ENCODE measurements around the gene SAMMSON. TPM values are rescaled to one million over a fixed set of nuclear protein-coding genes. Genes with fewer than 3 reads are reported as not detected.

The SAMMSON gene
- total RNA-seq, 1 donor from 2014 or later = not detected

DNA sequence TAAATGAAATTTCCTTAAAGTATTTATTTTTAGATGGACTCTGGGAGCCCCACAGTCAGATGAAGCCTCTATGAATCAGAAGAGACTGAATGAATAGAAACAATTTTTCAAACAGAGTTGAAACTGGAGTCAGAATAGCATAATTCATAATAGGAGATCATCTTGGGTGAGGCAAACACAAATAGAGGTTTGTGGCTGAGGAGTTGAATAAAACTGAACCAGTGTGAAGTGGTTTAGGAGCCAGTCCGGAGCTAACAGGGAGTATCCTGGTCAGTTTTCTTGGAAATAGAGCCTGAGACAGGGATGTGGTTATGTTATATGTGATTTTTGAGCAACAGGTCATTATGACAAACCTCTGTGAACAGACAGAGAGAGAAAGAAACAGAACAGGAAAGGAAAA, 39.2 kb downstream of the SAMMSON start:
- H3K4me1 Mint-ChIP-seq = no peaks in the 10 kb centered on the region
- intact Hi-C loops (cut with micrococcal nuclease) = no loop called here
- TF ChIP-seq, protein P1, sequence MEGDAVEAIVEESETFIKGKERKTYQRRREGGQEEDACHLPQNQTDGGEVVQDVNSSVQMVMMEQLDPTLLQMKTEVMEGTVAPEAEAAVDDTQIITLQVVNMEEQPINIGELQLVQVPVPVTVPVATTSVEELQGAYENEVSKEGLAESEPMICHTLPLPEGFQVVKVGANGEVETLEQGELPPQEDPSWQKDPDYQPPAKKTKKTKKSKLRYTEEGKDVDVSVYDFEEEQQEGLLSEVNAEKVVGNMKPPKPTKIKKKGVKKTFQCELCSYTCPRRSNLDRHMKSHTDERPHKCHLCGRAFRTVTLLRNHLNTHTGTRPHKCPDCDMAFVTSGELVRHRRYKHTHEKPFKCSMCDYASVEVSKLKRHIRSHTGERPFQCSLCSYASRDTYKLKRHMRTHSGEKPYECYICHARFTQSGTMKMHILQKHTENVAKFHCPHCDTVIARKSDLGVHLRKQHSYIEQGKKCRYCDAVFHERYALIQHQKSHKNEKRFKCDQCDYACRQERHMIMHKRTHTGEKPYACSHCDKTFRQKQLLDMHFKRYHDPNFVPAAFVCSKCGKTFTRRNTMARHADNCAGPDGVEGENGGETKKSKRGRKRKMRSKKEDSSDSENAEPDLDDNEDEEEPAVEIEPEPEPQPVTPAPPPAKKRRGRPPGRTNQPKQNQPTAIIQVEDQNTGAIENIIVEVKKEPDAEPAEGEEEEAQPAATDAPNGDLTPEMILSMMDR (IDR thresholded peaks at IDR 0.05) = no peak
- peaks cover 2% of the 10 kb centered on the region for H3K9me3 Mint-ChIP-seq
- H3K4me3 Mint-ChIP-seq = no peak overlapping the region
- ATAC-seq (ENCODE audit: low read depth) = no peak
- H3K36me3 Mint-ChIP-seq (ENCODE audit: low read depth) = no peaks in the 10 kb centered on the region
- CTCF ChIA-PET = no interaction called here
- DNase-seq = no peak
- no peak overlapping the region for H3K27ac Mint-ChIP-seq
- POLR2A ChIA-PET = no interaction called here
- peaks cover 6% of the 10 kb centered on the region for H3K27me3 Mint-ChIP-seq

DNA sequence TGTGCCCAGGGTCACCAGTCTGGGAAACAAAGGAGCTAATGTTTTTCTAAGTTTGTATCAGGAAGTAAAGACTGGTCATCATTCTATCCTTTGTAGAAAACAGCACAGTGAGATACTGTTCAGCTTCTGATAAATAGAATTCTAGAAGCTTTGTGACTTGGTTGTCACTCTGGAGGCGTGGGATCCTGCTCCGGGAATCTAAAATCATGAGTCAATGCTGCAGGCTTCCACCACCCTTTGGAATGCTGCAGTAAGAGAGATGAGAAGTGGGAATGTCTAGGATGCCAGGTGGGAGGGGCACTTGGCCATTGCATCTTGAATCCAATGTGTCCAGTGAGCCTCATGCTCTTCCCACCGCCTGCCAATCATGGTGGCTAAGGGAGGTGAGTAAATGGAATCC, 40.9 kb downstream of the SAMMSON start:
- no peaks in the 10 kb centered on the region for H3K4me1 Mint-ChIP-seq
- POLR2A ChIA-PET = no interaction called here
- H3K4me3 Mint-ChIP-seq = no peak overlapping the region
- H3K36me3 Mint-ChIP-seq (ENCODE audit: low read depth) = no peaks in the 10 kb centered on the region
- no peak overlapping the region for H3K27ac Mint-ChIP-seq
- CTCF ChIA-PET = no interaction called here
- no peak for ATAC-seq (ENCODE audit: low read depth)
- intact Hi-C loops (cut with micrococcal nuclease) = no loop called here
- no peak for DNase-seq
- H3K9me3 Mint-ChIP-seq = peaks cover 2% of the 10 kb centered on the region
- TF ChIP-seq, protein P1 (IDR thresholded peaks at IDR 0.05) = no peak
- H3K27me3 Mint-ChIP-seq = peaks cover 6% of the 10 kb centered on the region

DNA sequence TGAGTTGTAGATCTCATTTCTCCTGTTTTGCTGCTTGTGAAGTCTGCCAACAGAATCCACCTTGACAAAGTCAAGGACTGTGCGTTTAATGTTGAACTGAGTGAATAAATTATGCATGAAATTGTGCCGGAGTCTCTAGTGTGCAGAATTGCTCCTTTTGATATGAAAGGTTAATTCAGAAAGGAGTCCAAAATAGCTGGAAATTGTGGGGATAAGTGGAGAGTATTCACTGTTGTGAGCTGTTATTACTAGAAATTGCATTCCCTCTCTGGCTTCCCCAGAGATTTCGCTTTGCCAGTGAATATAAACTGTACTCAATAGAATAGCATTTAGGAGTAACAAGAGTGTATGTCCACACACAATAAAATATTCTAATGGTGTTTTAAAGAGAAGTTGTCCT, 43.1 kb downstream of the SAMMSON start:
- no peak for DNase-seq
- Mint-ChIP-seq H3K9me3 (peaks cover 2% of the 10 kb centered on the region), H3K4me1 (no peaks in the 10 kb centered on the region), H3K27ac (no peak overlapping the region), H3K27me3 (peaks cover 6% of the 10 kb centered on the region), H3K36me3 (ENCODE audit: low read depth) (no peaks in the 10 kb centered on the region), H3K4me3 (no peak overlapping the region)
- intact Hi-C loops (cut with micrococcal nuclease) = no loop called here
- TF ChIP-seq, protein P1 (IDR thresholded peaks at IDR 0.05) = no peak
- ATAC-seq (ENCODE audit: low read depth) = no peak
- ChIA-PET POLR2A (no interaction called here), CTCF (no interaction called here)

DNA sequence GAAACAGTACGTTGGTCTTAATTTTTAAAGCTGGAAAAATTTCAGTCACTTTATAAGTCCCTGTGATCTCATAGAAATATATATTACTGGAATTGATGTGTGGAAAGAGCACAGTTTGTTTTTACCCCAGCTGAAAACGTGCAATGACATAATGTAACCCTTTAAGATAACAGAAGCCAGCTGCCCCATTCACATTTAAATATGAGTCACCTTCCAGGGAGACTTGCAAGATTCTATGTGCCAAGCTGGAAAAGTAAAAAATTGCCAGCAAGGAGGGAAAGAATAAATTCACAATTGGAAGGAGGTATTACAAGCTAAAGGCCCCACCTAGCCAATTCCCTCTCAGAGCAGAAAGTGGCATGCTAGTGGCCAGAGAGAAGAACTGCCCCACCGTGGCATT, 50.2 kb downstream of the SAMMSON start:
- Mint-ChIP-seq H3K27ac (no peak overlapping the region), H3K27me3 (peaks cover 6% of the 10 kb centered on the region), H3K9me3 (no peaks in the 10 kb centered on the region), H3K4me1 (no peaks in the 10 kb centered on the region), H3K4me3 (no peak overlapping the region), H3K36me3 (ENCODE audit: low read depth) (no peaks in the 10 kb centered on the region)
- DNase-seq = no peak
- ChIA-PET CTCF (no interaction called here), POLR2A (no interaction called here)
- intact Hi-C loops (cut with micrococcal nuclease) = no loop called here
- TF ChIP-seq, protein P1 (IDR thresholded peaks at IDR 0.05) = no peak
- ATAC-seq (ENCODE audit: low read depth) = no peak

DNA sequence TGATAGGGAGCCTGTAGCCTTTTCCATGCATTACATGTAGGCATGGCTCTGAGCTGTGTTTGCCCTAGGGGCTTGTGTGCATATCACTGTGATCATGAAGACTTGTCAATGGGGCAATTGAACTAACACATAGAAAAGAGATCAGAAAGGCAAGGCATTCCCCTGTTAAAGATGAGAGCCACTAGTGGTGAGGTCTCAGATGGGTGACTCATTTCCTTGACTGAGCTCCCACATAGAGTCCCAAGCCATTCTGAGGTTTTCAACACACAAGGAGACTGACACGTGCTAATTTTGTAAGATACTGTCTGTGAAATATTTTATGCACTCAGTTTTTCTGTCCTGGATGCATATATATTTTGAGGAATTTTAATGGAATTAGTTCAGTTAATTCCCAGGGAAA, 53.8 kb downstream of the SAMMSON start:
- Mint-ChIP-seq H3K27me3 (peaks cover 6% of the 10 kb centered on the region), H3K27ac (no peak overlapping the region), H3K9me3 (no peaks in the 10 kb centered on the region), H3K36me3 (ENCODE audit: low read depth) (no peaks in the 10 kb centered on the region), H3K4me1 (no peaks in the 10 kb centered on the region), H3K4me3 (no peak overlapping the region)
- TF ChIP-seq, protein P1 (IDR thresholded peaks at IDR 0.05) = no peak
- CTCF ChIA-PET = no interaction called here
- no peak for DNase-seq
- intact Hi-C loops (cut with micrococcal nuclease) = no loop called here
- POLR2A ChIA-PET = no interaction called here
- ATAC-seq (ENCODE audit: low read depth) = no peak
